Ovary (tissue), 3 donors: ENCODE measurements around the gene SPCS1.

Experiments
- EP300 ChIP-seq: sonication (generic); formaldehyde crosslinking; IDR thresholded peaks from one replicate; pipeline ENCODE4 v1.6.1; 2017; ENCODE audit warnings: antibody characterized with exemption
- POLR2A ChIP-seq: fragments of 450-650 bp; IDR thresholded peaks from one replicate; pipeline ENCODE4 v1.6.1; 2017; ENCODE audit warnings: antibody characterized with exemption, mild to moderate bottlenecking, moderate library complexity
- TF ChIP-seq, protein P1 (sequence below), 3 donors: fragments of 450-650 bp in 2 of 3; fragments of 200-600 bp in 1 of 3; IDR thresholded peaks; one replicate each; pipeline versions ENCODE4 v1.5.1 to v1.8.0; 2016 to 2022; ENCODE audit warnings: antibody characterized with exemption in 3 of 3, mild to moderate bottlenecking in 1 of 3
- donor health status: DM: no; HTN: no; CAD: no.

DNA sequence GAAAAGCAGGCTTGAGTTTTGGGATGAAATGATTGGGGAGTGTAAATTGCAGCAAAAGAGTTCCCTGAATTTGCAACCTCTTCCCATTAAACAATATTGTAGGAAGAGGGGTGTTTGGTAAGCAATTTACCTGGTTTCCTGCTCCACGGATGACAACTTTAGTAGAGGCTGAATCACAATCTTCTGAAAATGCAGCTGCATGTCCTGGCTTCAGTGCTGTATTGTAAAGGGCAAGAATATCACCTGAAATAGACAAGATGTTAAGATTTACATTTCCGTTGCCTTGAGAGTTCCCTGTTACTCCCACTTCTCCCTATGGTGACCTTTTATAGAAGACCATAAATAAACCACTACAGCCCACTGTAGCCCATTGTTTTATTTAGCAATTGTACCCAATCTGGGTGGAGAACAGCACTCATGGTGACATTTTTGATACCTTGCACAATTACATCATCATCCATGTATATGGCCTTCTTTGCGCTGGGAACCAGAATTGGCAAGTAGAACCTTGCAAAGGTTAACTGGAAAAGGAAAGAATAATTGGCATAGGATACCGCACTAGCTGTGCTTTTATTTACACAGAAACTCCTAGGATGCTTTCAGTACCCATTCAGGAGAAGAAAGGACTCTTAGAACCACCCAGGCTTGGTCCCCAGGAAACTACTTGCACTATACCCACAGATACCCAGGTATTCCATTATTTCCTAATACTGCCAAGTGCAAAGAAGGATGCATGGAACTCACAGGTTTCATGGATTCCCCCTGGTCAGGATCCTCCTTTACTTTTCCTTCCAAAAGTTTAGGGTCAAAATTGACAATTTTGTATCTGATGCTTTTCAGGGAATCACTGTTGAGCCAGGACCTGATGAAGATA lies 9.9 kb upstream of the SPCS1 start:
- TF ChIP-seq, protein P1, sequence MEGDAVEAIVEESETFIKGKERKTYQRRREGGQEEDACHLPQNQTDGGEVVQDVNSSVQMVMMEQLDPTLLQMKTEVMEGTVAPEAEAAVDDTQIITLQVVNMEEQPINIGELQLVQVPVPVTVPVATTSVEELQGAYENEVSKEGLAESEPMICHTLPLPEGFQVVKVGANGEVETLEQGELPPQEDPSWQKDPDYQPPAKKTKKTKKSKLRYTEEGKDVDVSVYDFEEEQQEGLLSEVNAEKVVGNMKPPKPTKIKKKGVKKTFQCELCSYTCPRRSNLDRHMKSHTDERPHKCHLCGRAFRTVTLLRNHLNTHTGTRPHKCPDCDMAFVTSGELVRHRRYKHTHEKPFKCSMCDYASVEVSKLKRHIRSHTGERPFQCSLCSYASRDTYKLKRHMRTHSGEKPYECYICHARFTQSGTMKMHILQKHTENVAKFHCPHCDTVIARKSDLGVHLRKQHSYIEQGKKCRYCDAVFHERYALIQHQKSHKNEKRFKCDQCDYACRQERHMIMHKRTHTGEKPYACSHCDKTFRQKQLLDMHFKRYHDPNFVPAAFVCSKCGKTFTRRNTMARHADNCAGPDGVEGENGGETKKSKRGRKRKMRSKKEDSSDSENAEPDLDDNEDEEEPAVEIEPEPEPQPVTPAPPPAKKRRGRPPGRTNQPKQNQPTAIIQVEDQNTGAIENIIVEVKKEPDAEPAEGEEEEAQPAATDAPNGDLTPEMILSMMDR (IDR thresholded peaks at IDR 0.05) = no peak
- TF ChIP-seq POLR2A (no peak), EP300 (no peak)
